ENCODE data around the gene TRIM17.

TRIM17 gene

GRCh38 chr1:228366866-228367741 is 49.6 kb downstream of the TRIM17 start:
- Histone ChIP-seq H4K20me1 (ENCODE audit: control insufficient read depth, insufficient read depth, low read depth, low read length) (no peaks in the 10 kb centered on the region), H3K9me3 (ENCODE audit: control insufficient read depth, insufficient read depth, low read length) (no peaks in the 10 kb centered on the region), H3K36me3 (ENCODE audit: control insufficient read depth, low read length) (no peaks in the 10 kb centered on the region), H3K79me2 (ENCODE audit: control insufficient read depth, low read length) (no peaks in the 10 kb centered on the region), H3K4me1 (ENCODE audit: control insufficient read depth, low read length) (peaks cover 9% of the 10 kb centered on the region), H3K4me3 (ENCODE audit: low read length) (no peak overlapping the region), H3K4me2 (ENCODE audit: low read length) (no peak overlapping the region), H3F3A (ENCODE audit: control insufficient read depth, insufficient read depth) (no peaks in the 10 kb centered on the region), H3K27ac (ENCODE audit: low read depth, low read length) (no peak overlapping the region), H3K9me2 (replicated peaks; ENCODE audit: control insufficient read depth, low read length) (no peaks in the 10 kb centered on the region), H3K27me3 (ENCODE audit: control insufficient read depth, low read length) (no peaks in the 10 kb centered on the region)
- TF ChIP-seq CTCF (IDR thresholded peaks at IDR 0.05; ENCODE audit: low read depth, low read length, poor library complexity, severe bottlenecking) (no peak), EZH2phosphoT487 (IDR thresholded peaks at IDR 0.05; ENCODE audit: borderline replicate concordance, low read length) (no peak)

GRCh38 chr1:228366062-228366865 is 50.4 kb downstream of the TRIM17 start:
- Histone ChIP-seq H4K20me1 (ENCODE audit: control insufficient read depth, insufficient read depth, low read depth, low read length) (no peaks in the 10 kb centered on the region), H3K4me1 (ENCODE audit: control insufficient read depth, low read length) (peaks cover 9% of the 10 kb centered on the region), H3K27ac (ENCODE audit: low read depth, low read length) (no peak overlapping the region), H3K27me3 (ENCODE audit: control insufficient read depth, low read length) (no peaks in the 10 kb centered on the region), H3F3A (ENCODE audit: control insufficient read depth, insufficient read depth) (no peaks in the 10 kb centered on the region), H3K4me2 (ENCODE audit: low read length) (no peak overlapping the region), H3K9me2 (replicated peaks; ENCODE audit: control insufficient read depth, low read length) (no peaks in the 10 kb centered on the region), H3K36me3 (ENCODE audit: control insufficient read depth, low read length) (no peaks in the 10 kb centered on the region), H3K9me3 (ENCODE audit: control insufficient read depth, insufficient read depth, low read length) (no peaks in the 10 kb centered on the region), H3K79me2 (ENCODE audit: control insufficient read depth, low read length) (no peaks in the 10 kb centered on the region), H3K4me3 (ENCODE audit: low read length) (no peak overlapping the region)
- no peak for TF ChIP-seq EZH2phosphoT487 (IDR thresholded peaks at IDR 0.05; ENCODE audit: borderline replicate concordance, low read length)
- no peak for TF ChIP-seq CTCF (IDR thresholded peaks at IDR 0.05; ENCODE audit: low read depth, low read length, poor library complexity, severe bottlenecking)

GRCh38 chr1:228365271-228366061 is 51.2 kb downstream of the TRIM17 start:
- H3K9me3 ChIP-seq (ENCODE audit: control insufficient read depth, insufficient read depth, low read length) = no peaks in the 10 kb centered on the region
- H3K27me3 ChIP-seq (ENCODE audit: control insufficient read depth, low read length) = no peaks in the 10 kb centered on the region
- H3K4me2 ChIP-seq (ENCODE audit: low read length) = no peak overlapping the region
- no peaks in the 10 kb centered on the region for H3K9me2 ChIP-seq (replicated peaks; ENCODE audit: control insufficient read depth, low read length)
- no peak overlapping the region for H3K27ac ChIP-seq (ENCODE audit: low read depth, low read length)
- H3K79me2 ChIP-seq (ENCODE audit: control insufficient read depth, low read length) = no peaks in the 10 kb centered on the region
- no peak overlapping the region for H3K4me3 ChIP-seq (ENCODE audit: low read length)
- H4K20me1 ChIP-seq (ENCODE audit: control insufficient read depth, insufficient read depth, low read depth, low read length) = no peaks in the 10 kb centered on the region
- H3K4me1 ChIP-seq (ENCODE audit: control insufficient read depth, low read length) = peaks cover 9% of the 10 kb centered on the region
- H3K36me3 ChIP-seq (ENCODE audit: control insufficient read depth, low read length) = no peaks in the 10 kb centered on the region
- H3F3A ChIP-seq (ENCODE audit: control insufficient read depth, insufficient read depth) = no peaks in the 10 kb centered on the region
- TF ChIP-seq CTCF (IDR thresholded peaks at IDR 0.05; ENCODE audit: low read depth, low read length, poor library complexity, severe bottlenecking) (no peak), EZH2phosphoT487 (IDR thresholded peaks at IDR 0.05; ENCODE audit: borderline replicate concordance, low read length) (no peak)

Data from DOHH2 (cell line).